CD4-positive, alpha-beta T cell treated with Interleukin-17A for 4 hours (primary cell): ENCODE results near the gene GPR55.
A peak's percentile ranks its signal among the peaks of the same experiment; 100 is the strongest.

ENCODE experiments used
- DNase-seq: peaks from one replicate; pipeline ENCODE4 v3.0.0-alpha.2; 2020; ENCODE audit warnings: mixed read lengths

Gene GPR55

GRCh38 chr2:230877759-230878598, 47.1 kb downstream of the GPR55 start:
- DNase-seq, result peak; percentile 45

DNA sequence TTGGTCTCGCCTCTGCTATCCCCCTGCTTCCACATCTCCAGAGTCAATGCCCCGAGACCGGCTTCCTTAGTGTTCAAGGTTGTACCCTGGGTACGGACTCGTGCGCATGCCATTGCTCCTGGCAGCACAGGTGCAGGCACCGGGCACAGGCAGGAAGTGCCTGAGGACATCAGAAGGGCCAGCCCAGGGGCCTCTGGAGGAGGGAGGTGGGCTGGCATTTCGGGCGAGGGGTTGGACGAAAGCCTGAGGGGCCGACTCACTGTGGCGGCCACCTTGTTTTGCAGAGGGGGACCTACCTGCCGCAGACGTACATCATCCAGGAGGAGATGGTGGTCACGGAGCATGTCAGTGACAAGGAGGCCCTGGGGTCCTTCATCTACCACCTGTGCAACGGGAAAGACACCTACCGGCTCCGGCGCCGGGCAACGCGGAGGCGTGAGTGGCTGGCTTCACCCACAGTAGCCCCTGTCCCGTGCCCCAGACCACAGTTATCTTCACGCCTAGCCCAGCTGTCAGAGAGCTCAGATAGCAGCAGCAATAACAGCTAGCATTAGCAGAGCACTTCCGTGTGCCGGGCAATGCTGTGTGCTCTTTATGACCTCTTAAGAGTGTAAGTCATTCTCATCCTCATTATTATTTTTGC, 47.8 kb downstream of the GPR55 start:
- DNase-seq, result no peak

DNA sequence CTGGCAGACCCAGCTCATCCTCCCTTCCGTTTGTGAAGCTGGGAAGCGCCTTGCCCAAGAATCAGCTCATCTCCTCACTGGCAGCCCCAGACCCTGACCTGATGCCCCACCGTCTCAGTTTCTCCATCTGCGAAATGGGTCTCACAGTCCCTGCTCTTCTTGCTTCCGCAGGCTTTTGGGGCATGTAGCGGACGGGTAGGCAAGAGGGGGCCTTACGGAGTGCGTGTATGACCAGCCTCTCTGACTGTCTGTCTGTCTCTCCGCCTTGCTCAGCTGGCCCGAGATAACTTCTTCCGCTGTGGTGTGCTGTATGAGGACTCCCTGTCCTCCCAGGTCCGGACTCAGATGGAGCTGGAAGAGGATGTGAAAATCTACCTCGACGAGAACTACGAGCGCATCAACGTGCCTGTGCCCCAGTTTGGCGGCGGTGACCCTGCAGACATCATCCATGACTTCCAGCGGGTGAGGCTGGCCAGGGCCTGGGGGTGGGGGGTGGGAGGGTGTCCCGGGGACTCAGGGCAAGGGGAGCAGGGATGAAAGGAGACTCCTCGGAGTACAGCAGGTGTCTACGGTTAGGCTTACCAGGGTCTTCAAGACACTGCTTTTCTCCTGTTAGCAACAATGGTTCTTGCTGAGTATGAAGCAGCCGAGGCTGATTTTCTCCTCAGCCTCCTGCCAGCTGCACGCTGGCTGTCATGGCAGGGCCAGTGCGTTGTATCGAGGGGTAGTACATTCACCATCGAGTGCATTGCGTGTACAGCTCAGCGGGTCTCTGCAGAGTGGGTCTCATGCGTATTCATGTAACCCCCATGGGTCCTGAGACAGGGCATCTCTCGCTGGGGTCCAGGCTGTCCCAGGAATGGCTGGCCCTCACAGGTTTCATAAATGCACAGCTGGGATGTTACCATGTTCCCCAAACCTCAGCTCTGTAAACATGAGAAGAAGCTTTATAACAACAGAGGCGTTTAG, 49.4 kb downstream of the GPR55 start:
- DNase-seq, result no peak

- no peak for DNase-seq
These were observed 50.2 kb downstream of the GPR55 start for GRCh38 chr2:230874876-230875275.

GRCh38 chr2:230874456-230874855, 50.6 kb downstream of the GPR55 start:
- no peak for DNase-seq

DNA sequence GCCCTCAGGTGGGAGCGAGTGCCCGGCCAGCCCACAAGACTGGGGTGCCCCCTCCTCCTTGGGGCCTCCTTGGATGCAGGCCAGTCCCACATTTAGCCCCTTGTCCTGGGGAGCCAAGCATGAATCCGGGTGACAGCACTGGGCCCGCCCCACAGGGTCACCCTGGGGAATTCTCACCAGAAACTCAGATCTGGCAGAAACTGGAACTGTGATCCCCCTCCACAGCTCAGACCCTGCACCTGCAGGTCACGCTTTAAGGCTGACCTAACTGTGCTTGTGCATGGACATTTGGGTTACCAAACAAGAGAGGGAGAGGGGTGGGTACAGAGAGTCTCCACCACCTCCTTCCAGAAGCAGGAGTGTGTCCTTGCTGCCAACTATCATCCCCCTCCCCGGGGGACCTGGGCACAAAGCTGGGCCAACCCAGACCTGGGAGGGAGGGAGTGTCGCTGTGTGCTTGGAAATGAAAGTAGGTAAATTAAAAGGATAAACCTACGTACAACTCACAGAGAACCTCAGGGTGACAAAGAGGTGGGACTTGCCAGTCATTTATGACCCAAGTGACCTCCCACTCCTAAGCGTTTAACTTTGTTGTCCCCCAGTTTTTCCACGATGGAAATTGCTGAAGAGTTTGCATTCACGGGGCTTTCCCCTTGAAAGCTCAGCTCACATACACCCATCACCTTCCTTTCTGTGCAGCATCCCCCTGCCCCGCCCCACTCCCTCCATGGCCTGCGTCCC, 51.2 kb downstream of the GPR55 start:
- no peak for DNase-seq

DNA sequence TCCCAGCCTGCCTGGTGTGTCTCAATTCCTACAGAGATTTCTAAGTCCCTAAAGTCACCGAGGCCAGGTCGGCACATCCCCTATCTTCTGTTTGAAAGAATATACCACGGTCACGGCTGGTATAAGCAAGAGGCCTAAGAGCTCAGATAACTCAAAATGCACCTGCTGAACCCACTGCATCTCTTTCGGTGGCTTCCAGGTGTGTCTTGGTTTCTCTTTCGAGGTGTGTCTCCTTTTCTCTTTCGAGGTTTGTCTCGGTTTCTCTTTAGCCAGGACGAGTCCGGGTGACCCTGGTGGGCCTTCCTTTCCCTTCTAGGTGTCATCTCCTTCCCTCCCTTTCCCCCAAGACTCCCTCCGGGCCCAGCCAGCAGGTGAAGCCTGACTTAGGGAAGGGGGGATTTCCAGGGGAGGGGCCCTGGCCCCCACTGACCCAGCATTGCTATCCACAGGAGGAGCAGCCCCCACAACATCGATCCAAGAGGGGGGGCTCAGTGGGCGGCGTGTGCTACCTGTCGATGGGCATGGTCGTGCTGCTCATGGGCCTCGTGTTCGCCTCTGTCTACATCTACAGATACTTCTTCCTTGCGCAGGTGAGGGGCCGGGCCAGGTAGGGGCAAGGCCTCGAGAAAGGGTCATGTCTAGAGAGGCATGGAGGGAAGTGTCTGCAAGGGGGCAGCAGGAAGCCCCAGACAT, 51.9 kb downstream of the GPR55 start:
- no peak for DNase-seq

DNA sequence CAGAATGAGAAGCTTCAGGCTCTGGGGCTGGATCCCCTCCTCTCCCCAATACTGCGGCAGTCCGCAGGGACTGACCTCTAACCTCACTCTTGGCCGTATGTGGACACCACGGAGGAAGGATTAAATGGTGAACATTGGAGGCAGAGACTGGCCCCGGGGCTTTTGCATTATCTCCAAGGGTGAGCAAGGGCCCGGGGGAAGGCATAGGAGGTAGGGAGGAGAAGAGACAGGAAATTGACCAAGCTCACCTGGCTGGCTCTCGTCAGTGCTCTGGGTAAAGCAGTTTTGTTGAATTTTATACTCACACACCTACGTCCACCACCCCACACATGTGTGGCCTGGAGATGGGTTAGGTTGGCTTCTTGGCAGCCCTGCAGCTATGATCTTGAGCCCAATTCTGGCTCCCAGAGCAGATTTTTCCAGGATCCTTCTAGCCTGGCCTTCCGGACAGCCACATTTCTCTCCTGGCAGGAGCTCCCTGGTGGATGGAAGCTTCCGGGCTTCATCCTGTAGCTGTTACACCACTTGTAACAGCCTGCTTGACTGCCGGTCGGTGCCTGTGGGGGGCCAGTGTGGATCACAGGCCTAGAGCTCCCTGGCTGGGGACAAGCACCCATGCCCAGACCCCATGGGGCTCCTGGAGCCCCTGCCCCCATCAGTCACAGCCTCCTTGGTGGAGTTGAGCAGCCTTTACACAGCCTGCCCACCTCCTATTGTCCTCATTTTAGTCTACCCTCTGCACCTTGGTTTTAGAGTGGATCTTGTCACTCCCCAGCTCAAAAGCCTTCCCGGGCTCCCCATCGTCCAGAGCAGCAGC, 52.7 kb downstream of the GPR55 start:
- DNase-seq, result no peak

- DNase-seq, result no peak
These were observed 53.5 kb downstream of the GPR55 start for GRCh38 chr2:230871361-230872150.

- no peak for DNase-seq
These were observed 54.3 kb downstream of the GPR55 start for GRCh38 chr2:230870544-230871360.

- DNase-seq, result no peak
These were observed 55.0 kb downstream of the GPR55 start for GRCh38 chr2:230869914-230870543.

DNA sequence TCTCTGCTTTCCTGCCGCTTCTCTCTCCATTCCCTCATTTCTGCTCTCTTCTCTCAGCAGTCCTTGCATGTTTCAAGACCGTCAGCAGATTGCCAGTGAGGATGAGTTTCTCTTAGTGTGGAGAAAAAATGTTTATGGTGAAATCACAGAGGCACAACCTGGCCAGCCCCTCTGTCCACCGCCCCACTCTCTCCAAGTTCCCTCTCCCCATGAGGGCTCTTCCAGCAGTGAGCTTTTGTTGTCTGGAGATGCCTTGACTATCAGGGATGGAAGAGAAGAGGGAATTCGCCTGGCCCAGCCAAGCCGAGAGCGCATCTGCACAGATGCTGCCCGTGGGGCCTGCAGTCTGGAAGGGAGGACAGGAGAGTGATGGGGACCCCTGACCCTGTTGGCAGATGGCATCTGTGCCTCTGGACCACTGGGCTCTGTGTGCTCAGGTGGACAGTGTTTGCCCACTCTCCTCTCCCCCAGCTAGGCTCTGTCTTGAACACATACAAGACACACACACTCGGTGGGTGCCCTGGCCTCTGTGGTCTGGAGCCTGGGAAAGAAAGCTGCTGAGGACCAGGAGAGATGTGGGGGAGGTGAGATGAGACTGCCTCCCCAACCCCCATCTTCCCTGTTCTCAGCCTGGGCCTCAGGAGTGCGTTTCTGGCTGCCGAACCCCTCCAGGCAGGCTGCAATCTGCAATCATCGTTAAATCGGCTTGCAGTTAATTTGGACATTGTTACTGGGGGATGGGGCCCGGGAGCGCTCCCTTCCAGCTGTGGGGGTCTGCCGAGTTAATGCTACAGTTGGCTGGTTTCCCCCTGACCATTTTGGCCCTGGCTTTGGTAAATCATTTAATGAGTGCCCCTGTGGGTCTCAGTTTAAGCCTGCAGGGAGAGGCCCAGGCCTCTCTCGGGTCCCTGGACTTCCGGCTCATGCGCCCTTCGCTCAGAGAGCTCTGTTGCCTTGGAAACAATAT, 55.8 kb downstream of the GPR55 start:
- DNase-seq, result no peak

GRCh38 chr2:230868161-230868946, 56.7 kb downstream of the GPR55 start:
- DNase-seq, result no peak

- peak; percentile 80 for DNase-seq
These were observed 58.1 kb downstream of the GPR55 start for GRCh38 chr2:230866756-230867523.
